ENCODE data around the gene PKN2. TPM values are rescaled to one million over a fixed set of nuclear protein-coding genes. Genes with fewer than 3 reads are reported as not detected.

Gene PKN2
- total and polyA plus RNA-seq, 2 of the 8 experiments (the other 6 are each of a cell fraction or from before 2014, with no cell fraction given): 7.8 to 32.0 TPM

GRCh38 chr1:88740784-88741183 lies 56.7 kb downstream of the PKN2 start (continued):
- TF ChIP-seq, protein P1, sequence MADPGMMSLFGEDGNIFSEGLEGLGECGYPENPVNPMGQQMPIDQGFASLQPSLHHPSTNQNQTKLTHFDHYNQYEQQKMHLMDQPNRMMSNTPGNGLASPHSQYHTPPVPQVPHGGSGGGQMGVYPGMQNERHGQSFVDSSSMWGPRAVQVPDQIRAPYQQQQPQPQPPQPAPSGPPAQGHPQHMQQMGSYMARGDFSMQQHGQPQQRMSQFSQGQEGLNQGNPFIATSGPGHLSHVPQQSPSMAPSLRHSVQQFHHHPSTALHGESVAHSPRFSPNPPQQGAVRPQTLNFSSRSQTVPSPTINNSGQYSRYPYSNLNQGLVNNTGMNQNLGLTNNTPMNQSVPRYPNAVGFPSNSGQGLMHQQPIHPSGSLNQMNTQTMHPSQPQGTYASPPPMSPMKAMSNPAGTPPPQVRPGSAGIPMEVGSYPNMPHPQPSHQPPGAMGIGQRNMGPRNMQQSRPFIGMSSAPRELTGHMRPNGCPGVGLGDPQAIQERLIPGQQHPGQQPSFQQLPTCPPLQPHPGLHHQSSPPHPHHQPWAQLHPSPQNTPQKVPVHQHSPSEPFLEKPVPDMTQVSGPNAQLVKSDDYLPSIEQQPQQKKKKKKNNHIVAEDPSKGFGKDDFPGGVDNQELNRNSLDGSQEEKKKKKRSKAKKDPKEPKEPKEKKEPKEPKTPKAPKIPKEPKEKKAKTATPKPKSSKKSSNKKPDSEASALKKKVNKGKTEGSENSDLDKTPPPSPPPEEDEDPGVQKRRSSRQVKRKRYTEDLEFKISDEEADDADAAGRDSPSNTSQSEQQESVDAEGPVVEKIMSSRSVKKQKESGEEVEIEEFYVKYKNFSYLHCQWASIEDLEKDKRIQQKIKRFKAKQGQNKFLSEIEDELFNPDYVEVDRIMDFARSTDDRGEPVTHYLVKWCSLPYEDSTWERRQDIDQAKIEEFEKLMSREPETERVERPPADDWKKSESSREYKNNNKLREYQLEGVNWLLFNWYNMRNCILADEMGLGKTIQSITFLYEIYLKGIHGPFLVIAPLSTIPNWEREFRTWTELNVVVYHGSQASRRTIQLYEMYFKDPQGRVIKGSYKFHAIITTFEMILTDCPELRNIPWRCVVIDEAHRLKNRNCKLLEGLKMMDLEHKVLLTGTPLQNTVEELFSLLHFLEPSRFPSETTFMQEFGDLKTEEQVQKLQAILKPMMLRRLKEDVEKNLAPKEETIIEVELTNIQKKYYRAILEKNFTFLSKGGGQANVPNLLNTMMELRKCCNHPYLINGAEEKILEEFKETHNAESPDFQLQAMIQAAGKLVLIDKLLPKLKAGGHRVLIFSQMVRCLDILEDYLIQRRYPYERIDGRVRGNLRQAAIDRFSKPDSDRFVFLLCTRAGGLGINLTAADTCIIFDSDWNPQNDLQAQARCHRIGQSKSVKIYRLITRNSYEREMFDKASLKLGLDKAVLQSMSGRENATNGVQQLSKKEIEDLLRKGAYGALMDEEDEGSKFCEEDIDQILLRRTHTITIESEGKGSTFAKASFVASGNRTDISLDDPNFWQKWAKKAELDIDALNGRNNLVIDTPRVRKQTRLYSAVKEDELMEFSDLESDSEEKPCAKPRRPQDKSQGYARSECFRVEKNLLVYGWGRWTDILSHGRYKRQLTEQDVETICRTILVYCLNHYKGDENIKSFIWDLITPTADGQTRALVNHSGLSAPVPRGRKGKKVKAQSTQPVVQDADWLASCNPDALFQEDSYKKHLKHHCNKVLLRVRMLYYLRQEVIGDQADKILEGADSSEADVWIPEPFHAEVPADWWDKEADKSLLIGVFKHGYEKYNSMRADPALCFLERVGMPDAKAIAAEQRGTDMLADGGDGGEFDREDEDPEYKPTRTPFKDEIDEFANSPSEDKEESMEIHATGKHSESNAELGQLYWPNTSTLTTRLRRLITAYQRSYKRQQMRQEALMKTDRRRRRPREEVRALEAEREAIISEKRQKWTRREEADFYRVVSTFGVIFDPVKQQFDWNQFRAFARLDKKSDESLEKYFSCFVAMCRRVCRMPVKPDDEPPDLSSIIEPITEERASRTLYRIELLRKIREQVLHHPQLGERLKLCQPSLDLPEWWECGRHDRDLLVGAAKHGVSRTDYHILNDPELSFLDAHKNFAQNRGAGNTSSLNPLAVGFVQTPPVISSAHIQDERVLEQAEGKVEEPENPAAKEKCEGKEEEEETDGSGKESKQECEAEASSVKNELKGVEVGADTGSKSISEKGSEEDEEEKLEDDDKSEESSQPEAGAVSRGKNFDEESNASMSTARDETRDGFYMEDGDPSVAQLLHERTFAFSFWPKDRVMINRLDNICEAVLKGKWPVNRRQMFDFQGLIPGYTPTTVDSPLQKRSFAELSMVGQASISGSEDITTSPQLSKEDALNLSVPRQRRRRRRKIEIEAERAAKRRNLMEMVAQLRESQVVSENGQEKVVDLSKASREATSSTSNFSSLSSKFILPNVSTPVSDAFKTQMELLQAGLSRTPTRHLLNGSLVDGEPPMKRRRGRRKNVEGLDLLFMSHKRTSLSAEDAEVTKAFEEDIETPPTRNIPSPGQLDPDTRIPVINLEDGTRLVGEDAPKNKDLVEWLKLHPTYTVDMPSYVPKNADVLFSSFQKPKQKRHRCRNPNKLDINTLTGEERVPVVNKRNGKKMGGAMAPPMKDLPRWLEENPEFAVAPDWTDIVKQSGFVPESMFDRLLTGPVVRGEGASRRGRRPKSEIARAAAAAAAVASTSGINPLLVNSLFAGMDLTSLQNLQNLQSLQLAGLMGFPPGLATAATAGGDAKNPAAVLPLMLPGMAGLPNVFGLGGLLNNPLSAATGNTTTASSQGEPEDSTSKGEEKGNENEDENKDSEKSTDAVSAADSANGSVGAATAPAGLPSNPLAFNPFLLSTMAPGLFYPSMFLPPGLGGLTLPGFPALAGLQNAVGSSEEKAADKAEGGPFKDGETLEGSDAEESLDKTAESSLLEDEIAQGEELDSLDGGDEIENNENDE (IDR thresholded peaks at IDR 0.05; ENCODE audit: insufficient replicate concordance, low read length): no peak
- TF ChIP-seq, protein P2, sequence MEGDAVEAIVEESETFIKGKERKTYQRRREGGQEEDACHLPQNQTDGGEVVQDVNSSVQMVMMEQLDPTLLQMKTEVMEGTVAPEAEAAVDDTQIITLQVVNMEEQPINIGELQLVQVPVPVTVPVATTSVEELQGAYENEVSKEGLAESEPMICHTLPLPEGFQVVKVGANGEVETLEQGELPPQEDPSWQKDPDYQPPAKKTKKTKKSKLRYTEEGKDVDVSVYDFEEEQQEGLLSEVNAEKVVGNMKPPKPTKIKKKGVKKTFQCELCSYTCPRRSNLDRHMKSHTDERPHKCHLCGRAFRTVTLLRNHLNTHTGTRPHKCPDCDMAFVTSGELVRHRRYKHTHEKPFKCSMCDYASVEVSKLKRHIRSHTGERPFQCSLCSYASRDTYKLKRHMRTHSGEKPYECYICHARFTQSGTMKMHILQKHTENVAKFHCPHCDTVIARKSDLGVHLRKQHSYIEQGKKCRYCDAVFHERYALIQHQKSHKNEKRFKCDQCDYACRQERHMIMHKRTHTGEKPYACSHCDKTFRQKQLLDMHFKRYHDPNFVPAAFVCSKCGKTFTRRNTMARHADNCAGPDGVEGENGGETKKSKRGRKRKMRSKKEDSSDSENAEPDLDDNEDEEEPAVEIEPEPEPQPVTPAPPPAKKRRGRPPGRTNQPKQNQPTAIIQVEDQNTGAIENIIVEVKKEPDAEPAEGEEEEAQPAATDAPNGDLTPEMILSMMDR (IDR thresholded peaks at IDR 0.05; ENCODE audit: control extremely low read depth in 1 of 3, insufficient read depth in 1 of 3, low read depth in 1 of 3, low read length in 3 of 3): no peak
- no peak for TF ChIP-seq ATF2 (IDR thresholded peaks at IDR 0.05; ENCODE audit: low read length)

Data from H1 (cell line).